Ovary (tissue), 3 donors: ENCODE results near the gene HMX2.
"Not testable (repeated sequence)": the region's sequence is repeated elsewhere in the genome, so short reads cannot be mapped to it uniquely, and the experiment has no call there.

ENCODE experiments used
- EP300 ChIP-seq: sonication (generic); formaldehyde crosslinking; IDR thresholded peaks from one replicate; pipeline ENCODE4 v1.6.1; 2017; ENCODE audit warnings: antibody characterized with exemption
- POLR2A ChIP-seq: fragments of 450-650 bp; IDR thresholded peaks from one replicate; pipeline ENCODE4 v1.6.1; 2017; ENCODE audit warnings: antibody characterized with exemption, mild to moderate bottlenecking, moderate library complexity
- TF ChIP-seq, protein P1 (sequence below), 3 donors: fragments of 450-650 bp in 2 of 3; fragments of 200-600 bp in 1 of 3; IDR thresholded peaks; one replicate each; pipeline versions ENCODE4 v1.5.1 to v1.8.0; 2016 to 2022; ENCODE audit warnings: antibody characterized with exemption in 3 of 3, mild to moderate bottlenecking in 1 of 3
- donor health status: DM: no; HTN: no; CAD: no.

DNA sequence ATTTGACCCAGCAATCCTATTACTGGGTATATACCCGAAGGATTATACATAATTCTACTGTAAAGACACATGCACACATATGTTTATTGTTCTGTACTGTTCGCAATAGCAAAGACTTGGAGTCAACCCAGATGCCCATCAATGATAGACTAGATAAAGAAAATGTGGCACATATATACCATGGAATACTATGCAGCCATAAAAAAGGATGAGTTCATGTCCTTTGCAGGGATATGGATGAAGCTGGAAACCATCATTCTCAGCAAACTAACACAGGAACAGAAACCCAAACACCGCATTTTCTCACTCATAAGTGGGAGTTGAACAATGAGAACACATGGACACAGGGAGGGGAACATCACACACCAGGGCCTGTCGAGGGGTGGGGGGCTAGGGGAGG lies 30.5 kb downstream of the HMX2 start:
- not testable (repeated sequence) for TF ChIP-seq EP300, POLR2A
- TF ChIP-seq, protein P1, sequence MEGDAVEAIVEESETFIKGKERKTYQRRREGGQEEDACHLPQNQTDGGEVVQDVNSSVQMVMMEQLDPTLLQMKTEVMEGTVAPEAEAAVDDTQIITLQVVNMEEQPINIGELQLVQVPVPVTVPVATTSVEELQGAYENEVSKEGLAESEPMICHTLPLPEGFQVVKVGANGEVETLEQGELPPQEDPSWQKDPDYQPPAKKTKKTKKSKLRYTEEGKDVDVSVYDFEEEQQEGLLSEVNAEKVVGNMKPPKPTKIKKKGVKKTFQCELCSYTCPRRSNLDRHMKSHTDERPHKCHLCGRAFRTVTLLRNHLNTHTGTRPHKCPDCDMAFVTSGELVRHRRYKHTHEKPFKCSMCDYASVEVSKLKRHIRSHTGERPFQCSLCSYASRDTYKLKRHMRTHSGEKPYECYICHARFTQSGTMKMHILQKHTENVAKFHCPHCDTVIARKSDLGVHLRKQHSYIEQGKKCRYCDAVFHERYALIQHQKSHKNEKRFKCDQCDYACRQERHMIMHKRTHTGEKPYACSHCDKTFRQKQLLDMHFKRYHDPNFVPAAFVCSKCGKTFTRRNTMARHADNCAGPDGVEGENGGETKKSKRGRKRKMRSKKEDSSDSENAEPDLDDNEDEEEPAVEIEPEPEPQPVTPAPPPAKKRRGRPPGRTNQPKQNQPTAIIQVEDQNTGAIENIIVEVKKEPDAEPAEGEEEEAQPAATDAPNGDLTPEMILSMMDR (IDR thresholded peaks at IDR 0.05) = not testable (repeated sequence)
